HepG2 (cell line): ENCODE measurements around the gene YKT6.

Experiments
- BRCA1 ChIP-seq: sonication (generic); formaldehyde crosslinking; IDR thresholded peaks from 2 replicates; pipeline ENCODE4 v1.4.0; 2020; ENCODE audit warnings: missing genetic modification reagents
- CTCF ChIP-seq: sonication (generic); formaldehyde crosslinking; IDR thresholded peaks from 2 replicates; pipeline ENCODE4 v1.5.0; 2020; ENCODE audit warnings: mild to moderate bottlenecking, missing genetic modification reagents, moderate library complexity
- MAX ChIP-seq: IDR thresholded peaks from 2 replicates; pipeline ENCODE4 v1.6.1; 2012; ENCODE audit warnings: inconsistent platforms
- POLR2AphosphoS5 ChIP-seq: IDR thresholded peaks from 2 replicates; pipeline ENCODE4 v1.6.1; 2012; ENCODE audit warnings: low read depth, low read length
- SP1 ChIP-seq, 2 experiments: fragments of 450-650 bp in 1 of 2; sonication (generic) in 1 of 2; formaldehyde crosslinking in 1 of 2; IDR thresholded peaks; 2 replicates each; pipeline versions ENCODE4 v1.4.0 to v1.6.1; 2016 to 2020; ENCODE audit warnings: missing genetic modification reagents in 1 of 2
- ZNF274 ChIP-seq: sonication (generic); formaldehyde crosslinking; IDR thresholded peaks from 2 replicates; pipeline ENCODE4 v1.5.1; 2020; ENCODE audit warnings: mild to moderate bottlenecking, missing genetic modification reagents
- ZNF749 ChIP-seq: sonication (generic); formaldehyde crosslinking; IDR thresholded peaks from 2 replicates; pipeline ENCODE4 v1.8.0; 2022; ENCODE audit warnings: mild to moderate bottlenecking, missing genetic modification reagents, moderate library complexity, borderline replicate concordance

- no peak for TF ChIP-seq CTCF
- TF ChIP-seq MAX, result no peak
- no peak for TF ChIP-seq ZNF274
- TF ChIP-seq BRCA1, result no peak
- no peak for TF ChIP-seq POLR2AphosphoS5
- no peak for TF ChIP-seq SP1 (IDR thresholded peaks at IDR 0.05)
- no peak for TF ChIP-seq SP1 (CRISPR knock-in tag; IDR thresholded peaks at IDR 0.05)
- no peak for TF ChIP-seq ZNF749 (CRISPR knock-in tag)
Observed at GRCh38 chr7:44256459-44256858, 55.7 kb downstream of the YKT6 start.
